GM21423 (cell line): Measurements from ENCODE around the gene ZDHHC4.
A peak's percentile ranks its signal among the peaks of the same experiment; 100 is the strongest.
"Not testable (repeated sequence)": the region's sequence is repeated elsewhere in the genome, so short reads cannot be mapped to it uniquely, and the experiment has no call there.

ENCODE experiments used
- ATAC-seq: cut with Tn5 transposase; IDR thresholded peaks from one replicate; pipeline ENCODE4 v1.9.1; 2021; ENCODE audit warnings: mild to moderate bottlenecking, moderate library complexity; ENCODE audit not compliant: unreplicated experiment

ZDHHC4 gene

GRCh38 chr7:6559896-6560295 lies 17.4 kb upstream of the ZDHHC4 start:
- ATAC-seq = no peak

- no peak for ATAC-seq
Measured at GRCh38 chr7:6562106-6562505, 15.1 kb upstream of the ZDHHC4 start.

- no peak for ATAC-seq
Measured at GRCh38 chr7:6563936-6564770, 13.1 kb upstream of the ZDHHC4 start.

- no peak for ATAC-seq
Measured at GRCh38 chr7:6565655-6566054, 11.6 kb upstream of the ZDHHC4 start.

GRCh38 chr7:6567886-6568285 lies 9.4 kb upstream of the ZDHHC4 start:
- no peak for ATAC-seq

- ATAC-seq = no peak
Measured at GRCh38 chr7:6571160-6571779, 6.0 kb upstream of the ZDHHC4 start.

GRCh38 chr7:6575281-6576023 lies 1.8 kb upstream of the ZDHHC4 start:
- ATAC-seq = no peak

GRCh38 chr7:6576024-6576866 lies 1.0 kb upstream of the ZDHHC4 start:
- no peak for ATAC-seq

GRCh38 chr7:6576867-6577368 lies 336 bp upstream of the ZDHHC4 start:
- ATAC-seq = not testable (repeated sequence)

GRCh38 chr7:6578114-6579084 lies 1.1 kb downstream of the ZDHHC4 start:
- no peak for ATAC-seq

GRCh38 chr7:6579446-6579845 lies 2.2 kb downstream of the ZDHHC4 start:
- no peak for ATAC-seq

GRCh38 chr7:6585746-6586432 lies 8.6 kb downstream of the ZDHHC4 start:
- not testable (repeated sequence) for ATAC-seq

GRCh38 chr7:6588566-6588965 lies 11.3 kb downstream of the ZDHHC4 start:
- ATAC-seq = no peak

GRCh38 chr7:6589151-6589828 lies 12.0 kb downstream of the ZDHHC4 start:
- ATAC-seq = no peak

- ATAC-seq = peak; percentile 85
Measured at GRCh38 chr7:6589829-6590644, 12.8 kb downstream of the ZDHHC4 start, which contains the start of gene INTS15. INTS15 (plus strand) TSS chr7:6590021; CDS start chr7:6590284, 263 bp downstream.

- no peak for ATAC-seq
Measured at GRCh38 chr7:6590645-6591110, 13.4 kb downstream of the ZDHHC4 start.

- no peak for ATAC-seq
Measured at GRCh38 chr7:6600093-6600492, 22.8 kb downstream of the ZDHHC4 start.
